ENCODE results near the gene COL6A2.

- TF ChIP-seq, protein P1, sequence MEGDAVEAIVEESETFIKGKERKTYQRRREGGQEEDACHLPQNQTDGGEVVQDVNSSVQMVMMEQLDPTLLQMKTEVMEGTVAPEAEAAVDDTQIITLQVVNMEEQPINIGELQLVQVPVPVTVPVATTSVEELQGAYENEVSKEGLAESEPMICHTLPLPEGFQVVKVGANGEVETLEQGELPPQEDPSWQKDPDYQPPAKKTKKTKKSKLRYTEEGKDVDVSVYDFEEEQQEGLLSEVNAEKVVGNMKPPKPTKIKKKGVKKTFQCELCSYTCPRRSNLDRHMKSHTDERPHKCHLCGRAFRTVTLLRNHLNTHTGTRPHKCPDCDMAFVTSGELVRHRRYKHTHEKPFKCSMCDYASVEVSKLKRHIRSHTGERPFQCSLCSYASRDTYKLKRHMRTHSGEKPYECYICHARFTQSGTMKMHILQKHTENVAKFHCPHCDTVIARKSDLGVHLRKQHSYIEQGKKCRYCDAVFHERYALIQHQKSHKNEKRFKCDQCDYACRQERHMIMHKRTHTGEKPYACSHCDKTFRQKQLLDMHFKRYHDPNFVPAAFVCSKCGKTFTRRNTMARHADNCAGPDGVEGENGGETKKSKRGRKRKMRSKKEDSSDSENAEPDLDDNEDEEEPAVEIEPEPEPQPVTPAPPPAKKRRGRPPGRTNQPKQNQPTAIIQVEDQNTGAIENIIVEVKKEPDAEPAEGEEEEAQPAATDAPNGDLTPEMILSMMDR (conservative IDR thresholded peaks at IDR 0.05 in 1 of 2, IDR thresholded peaks at IDR 0.05 in 1 of 2; ENCODE audit: extremely low read depth in 1 of 2, insufficient read depth in 1 of 2, low read depth in 1 of 2, low read length in 2 of 2) = no peak
- TF ChIP-seq EZH2 (IDR thresholded peaks at IDR 0.05; ENCODE audit: borderline replicate concordance, low read length) = no peak
Observed at GRCh38 chr21:46065215-46065913, 32.5 kb upstream of the COL6A2 start.
